Effector memory CD4-positive, alpha-beta T cell (primary cell): ENCODE measurements around the gene SNTG2.

Experiments used
- DNase-seq, 3 donors: peaks; one replicate each; pipeline ENCODE4 v3.0.0-alpha.2; 2020
- H3K27ac ChIP-seq: 2 replicates; pipeline ENCODE4 v1.7.0; 2013; ENCODE audit warnings: mild to moderate bottlenecking, low read length, moderate library complexity; ENCODE audit not compliant: insufficient read depth, poor library complexity, severe bottlenecking
- H3K27me3 ChIP-seq: replicated peaks from 2 replicates; pipeline ENCODE4 v1.7.0; 2013; ENCODE audit warnings: mild to moderate bottlenecking, low read length; ENCODE audit not compliant: insufficient read depth, control insufficient read depth, poor library complexity, severe bottlenecking
- H3K36me3 ChIP-seq: 2 replicates; pipeline ENCODE4 v1.7.0; 2013; ENCODE audit warnings: mild to moderate bottlenecking, low read length, moderate library complexity; ENCODE audit not compliant: control insufficient read depth, insufficient read depth
- H3K4me1 ChIP-seq: 2 replicates; pipeline ENCODE4 v1.7.0; 2013; ENCODE audit warnings: low read length, mild to moderate bottlenecking; ENCODE audit not compliant: control insufficient read depth, insufficient read depth, poor library complexity, severe bottlenecking
- H3K4me3 ChIP-seq: 2 replicates; pipeline ENCODE4 v1.7.0; 2013; ENCODE audit warnings: low read length, low read depth, mild to moderate bottlenecking; ENCODE audit not compliant: insufficient read depth, poor library complexity, severe bottlenecking
- H3K9me3 ChIP-seq: 2 replicates; pipeline ENCODE4 v1.7.0; 2013; ENCODE audit warnings: mild to moderate bottlenecking, low read length, moderate library complexity; ENCODE audit not compliant: control insufficient read depth

Gene SNTG2

DNA sequence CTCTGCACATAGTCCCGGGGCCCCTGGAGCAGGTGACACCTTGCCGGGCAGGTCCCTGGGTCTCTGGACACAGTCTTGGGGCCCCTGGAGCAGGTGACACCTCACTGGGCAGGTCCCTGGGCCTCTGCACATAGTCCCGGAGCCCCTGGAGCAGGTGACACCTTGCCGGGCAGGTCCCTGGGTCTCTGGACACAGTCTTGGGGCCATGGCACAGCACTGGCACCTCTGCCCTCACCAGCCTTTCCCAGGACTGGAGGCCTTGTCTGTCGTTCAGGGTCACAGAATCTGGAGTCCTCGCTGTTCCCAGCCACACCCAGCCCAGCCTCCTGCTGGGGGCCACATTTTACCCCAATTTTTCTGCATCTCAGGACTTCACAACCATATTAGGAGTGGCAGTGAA lies 464.9 kb downstream of the SNTG2 start:
- Histone ChIP-seq H3K4me1 (no peaks in the 10 kb centered on the region), H3K27me3 (no peaks in the 10 kb centered on the region), H3K4me3 (no peak overlapping the region), H3K36me3 (no peaks in the 10 kb centered on the region), H3K27ac (no peak overlapping the region), H3K9me3 (no peaks in the 10 kb centered on the region)
- no peak for DNase-seq
